ENCODE results near the gene FGF12.

Gene FGF12

GRCh38 chr3:192275741-192276355, 451.5 kb downstream of the FGF12 start:
- TF ChIP-seq FOXP2 (optimal IDR thresholded peaks at IDR 0.05; ENCODE audit: borderline replicate concordance, extremely low read depth, extremely low read length, insufficient read depth) (no peak), SIN3A (IDR thresholded peaks at IDR 0.05; ENCODE audit: borderline replicate concordance, insufficient read depth, low read length) (no peak), TAF1 (IDR thresholded peaks at IDR 0.05; ENCODE audit: borderline replicate concordance, insufficient read depth, low read length) (no peak), POLR2AphosphoS5 (IDR thresholded peaks at IDR 0.05; ENCODE audit: low read depth, low read length) (no peak), REST (IDR thresholded peaks at IDR 0.05; ENCODE audit: insufficient read depth in 1 of 2, low read depth in 2 of 2, low read length in 2 of 2) (no peak)

GRCh38 chr3:192273697-192274010, 453.7 kb downstream of the FGF12 start:
- TF ChIP-seq POLR2AphosphoS5 (IDR thresholded peaks at IDR 0.05; ENCODE audit: low read depth, low read length) (no peak), TAF1 (IDR thresholded peaks at IDR 0.05; ENCODE audit: borderline replicate concordance, insufficient read depth, low read length) (no peak), REST (IDR thresholded peaks at IDR 0.05; ENCODE audit: insufficient read depth in 1 of 2, low read depth in 2 of 2, low read length in 2 of 2) (no peak), SIN3A (IDR thresholded peaks at IDR 0.05; ENCODE audit: borderline replicate concordance, insufficient read depth, low read length) (no peak), FOXP2 (optimal IDR thresholded peaks at IDR 0.05; ENCODE audit: borderline replicate concordance, extremely low read depth, extremely low read length, insufficient read depth) (no peak)

GRCh38 chr3:192273001-192273696, 454.2 kb downstream of the FGF12 start:
- TF ChIP-seq FOXP2 (optimal IDR thresholded peaks at IDR 0.05; ENCODE audit: borderline replicate concordance, extremely low read depth, extremely low read length, insufficient read depth) (no peak), POLR2AphosphoS5 (IDR thresholded peaks at IDR 0.05; ENCODE audit: low read depth, low read length) (no peak), TAF1 (IDR thresholded peaks at IDR 0.05; ENCODE audit: borderline replicate concordance, insufficient read depth, low read length) (no peak), SIN3A (IDR thresholded peaks at IDR 0.05; ENCODE audit: borderline replicate concordance, insufficient read depth, low read length) (no peak), REST (IDR thresholded peaks at IDR 0.05; ENCODE audit: insufficient read depth in 1 of 2, low read depth in 2 of 2, low read length in 2 of 2) (no peak)

- TF ChIP-seq SIN3A (IDR thresholded peaks at IDR 0.05; ENCODE audit: borderline replicate concordance, insufficient read depth, low read length), result no peak
Observed at GRCh38 chr3:192262001-192262400, 465.3 kb downstream of the FGF12 start.

GRCh38 chr3:192261135-192261534, 466.2 kb downstream of the FGF12 start:
- no peak for TF ChIP-seq TAF1 (IDR thresholded peaks at IDR 0.05; ENCODE audit: borderline replicate concordance, insufficient read depth, low read length)
- no peak for TF ChIP-seq POLR2AphosphoS5 (IDR thresholded peaks at IDR 0.05; ENCODE audit: low read depth, low read length)
- no peak for TF ChIP-seq REST (IDR thresholded peaks at IDR 0.05; ENCODE audit: insufficient read depth in 1 of 2, low read depth in 2 of 2, low read length in 2 of 2)
